ENCODE results near the gene RTEL1. TPM values are rescaled to one million over a fixed set of nuclear protein-coding genes. Genes with fewer than 3 reads are reported as not detected.

RTEL1 gene
- total RNA-seq, 4 donors from 2014 or later = 28.2 to 62.4 (median 46.7) TPM

DNA sequence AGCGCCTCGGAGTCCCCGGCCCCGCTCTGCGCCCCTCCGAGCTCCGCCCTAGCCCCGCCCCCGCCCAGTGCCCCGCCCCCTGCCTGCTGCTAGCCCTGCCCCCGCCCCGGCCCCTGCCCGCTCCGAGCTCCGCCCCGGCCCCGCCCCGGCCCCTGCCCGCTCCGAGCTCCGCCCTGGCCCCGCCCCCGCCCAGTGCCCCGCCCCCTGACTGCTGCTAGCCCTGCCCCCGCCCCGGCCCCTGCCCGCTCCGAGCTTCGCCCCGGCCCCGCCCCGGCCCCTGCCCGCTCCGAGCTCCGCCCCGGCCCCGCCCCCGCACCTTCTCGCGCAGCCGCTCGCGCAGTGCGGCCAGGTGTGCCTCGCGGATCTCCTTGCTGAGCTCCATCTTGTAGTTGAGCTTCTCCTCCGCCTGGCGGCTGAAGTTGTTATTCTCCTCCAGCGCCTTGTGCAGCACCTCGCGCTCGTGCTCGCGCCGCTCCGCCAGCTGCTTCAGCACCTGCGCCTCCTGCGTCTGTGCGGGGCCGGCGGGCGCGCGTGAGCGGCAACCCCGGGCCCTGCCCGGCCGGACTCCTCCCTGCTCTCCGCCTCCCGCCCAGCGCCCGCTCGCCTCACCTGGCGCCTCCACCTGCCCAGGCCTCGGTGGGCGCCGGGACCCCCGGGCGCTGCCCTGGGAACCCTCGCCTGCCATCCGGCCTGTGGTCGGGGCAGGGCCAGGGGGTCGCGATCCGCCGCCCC is 16.2 kb upstream of the RTEL1 start:
- WGBS, 2 donors = 4% methylated on average over 9 to 29 of the region's 86 CpGs
- H3K4me1 ChIP-seq = peaks cover 0 to 18% (median 4%) of the 10 kb centered on the region in 4 donors
- no peaks in the 10 kb centered on the region for H3K27me3 ChIP-seq
- peak overlapping the region in 3 of 4 donors; percentile 71 to 91 (median 80) for H3K27ac ChIP-seq
- DNase-seq (ENCODE audit: low spot score in 2 of 2) = peak; percentile 80 to 85
- TF ChIP-seq EP300 (IDR thresholded peaks at IDR 0.05) (no peak), POLR2A (IDR thresholded peaks at IDR 0.05) (no peak)
- TF ChIP-seq, protein P1, sequence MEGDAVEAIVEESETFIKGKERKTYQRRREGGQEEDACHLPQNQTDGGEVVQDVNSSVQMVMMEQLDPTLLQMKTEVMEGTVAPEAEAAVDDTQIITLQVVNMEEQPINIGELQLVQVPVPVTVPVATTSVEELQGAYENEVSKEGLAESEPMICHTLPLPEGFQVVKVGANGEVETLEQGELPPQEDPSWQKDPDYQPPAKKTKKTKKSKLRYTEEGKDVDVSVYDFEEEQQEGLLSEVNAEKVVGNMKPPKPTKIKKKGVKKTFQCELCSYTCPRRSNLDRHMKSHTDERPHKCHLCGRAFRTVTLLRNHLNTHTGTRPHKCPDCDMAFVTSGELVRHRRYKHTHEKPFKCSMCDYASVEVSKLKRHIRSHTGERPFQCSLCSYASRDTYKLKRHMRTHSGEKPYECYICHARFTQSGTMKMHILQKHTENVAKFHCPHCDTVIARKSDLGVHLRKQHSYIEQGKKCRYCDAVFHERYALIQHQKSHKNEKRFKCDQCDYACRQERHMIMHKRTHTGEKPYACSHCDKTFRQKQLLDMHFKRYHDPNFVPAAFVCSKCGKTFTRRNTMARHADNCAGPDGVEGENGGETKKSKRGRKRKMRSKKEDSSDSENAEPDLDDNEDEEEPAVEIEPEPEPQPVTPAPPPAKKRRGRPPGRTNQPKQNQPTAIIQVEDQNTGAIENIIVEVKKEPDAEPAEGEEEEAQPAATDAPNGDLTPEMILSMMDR (IDR thresholded peaks at IDR 0.05) = peak; percentile 6 to 74 (median 46)
- no peaks in the 10 kb centered on the region for H3K9me3 ChIP-seq
- H3K36me3 ChIP-seq = peaks cover 0 to 9% (median 0%) of the 10 kb centered on the region in 3 donors
- H3K4me3 ChIP-seq = peak overlapping the region; percentile 26 to 73 (median 50)

DNA sequence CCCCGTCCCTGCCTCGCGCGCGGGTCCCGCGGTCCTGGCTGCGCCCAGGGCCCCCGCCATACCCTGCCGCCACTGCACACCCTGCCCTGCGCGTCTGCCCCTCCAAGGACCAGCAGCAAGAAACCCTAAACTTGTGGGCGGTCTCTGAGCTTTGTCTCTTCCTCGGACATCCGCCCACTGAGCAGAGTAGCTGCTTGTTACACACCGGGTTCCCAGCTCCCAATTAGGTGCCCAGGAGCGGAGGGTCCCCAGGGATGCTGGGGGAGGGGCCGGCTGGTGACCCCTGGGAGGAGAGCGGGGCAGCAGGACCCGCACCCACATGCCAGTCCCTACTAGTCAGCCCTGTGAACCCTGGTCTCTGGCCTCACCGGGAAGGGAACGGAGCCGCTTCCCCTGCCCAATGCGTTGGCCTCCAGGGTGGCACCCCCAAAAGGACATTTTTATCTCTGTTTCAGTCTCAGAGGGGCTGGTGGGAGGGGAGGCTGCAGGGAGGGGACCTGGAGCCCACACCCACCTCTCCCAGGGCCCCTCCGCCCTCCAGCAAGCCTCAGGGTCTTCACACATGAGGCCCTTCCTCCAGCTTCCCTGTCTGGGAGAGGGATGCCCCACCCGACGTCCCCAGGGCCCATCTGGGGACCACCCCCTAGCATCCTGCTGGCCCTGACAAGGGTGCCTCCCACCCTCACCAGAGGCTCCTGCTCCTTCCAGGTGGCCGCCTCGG is 15.4 kb upstream of the RTEL1 start:
- no peak for DNase-seq (ENCODE audit: low spot score in 2 of 2)

DNA sequence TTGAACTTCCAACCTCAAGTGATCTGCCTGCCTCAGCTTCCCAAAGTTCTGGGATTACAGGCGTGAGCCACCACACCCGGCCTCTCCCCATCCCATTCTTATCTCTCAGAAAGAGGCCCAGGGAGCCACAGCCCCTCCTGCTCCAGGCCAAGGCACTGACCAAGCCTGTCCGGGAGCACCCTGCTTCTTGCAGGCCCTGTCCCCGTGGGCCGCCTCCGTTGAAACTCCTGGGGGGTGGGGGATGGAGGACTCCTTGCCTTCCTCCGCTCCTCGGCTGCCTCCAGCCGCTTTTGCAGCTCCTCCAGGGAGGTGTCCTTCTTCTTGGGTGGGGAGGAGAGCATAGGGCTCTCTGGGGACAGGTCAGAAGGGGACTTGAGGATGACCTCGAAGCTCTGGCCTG is 14.6 kb upstream of the RTEL1 start:
- Histone ChIP-seq H3K27ac (no peak overlapping the region), H3K4me3 (no peak overlapping the region), H3K4me1 (peaks cover 0 to 18% (median 4%) of the 10 kb centered on the region in 4 donors), H3K36me3 (peaks cover 0 to 9% (median 0%) of the 10 kb centered on the region in 3 donors), H3K27me3 (no peaks in the 10 kb centered on the region), H3K9me3 (no peaks in the 10 kb centered on the region)
- WGBS, 2 donors = 74 to 87% methylated on average over 9 to 10 of the region's 10 CpGs
- TF ChIP-seq EP300 (IDR thresholded peaks at IDR 0.05) (no peak), POLR2A (IDR thresholded peaks at IDR 0.05) (no peak)
- TF ChIP-seq, protein P1 (IDR thresholded peaks at IDR 0.05) = no peak
- no peak for DNase-seq (ENCODE audit: low spot score in 2 of 2)

More for the DNA sequence above, 15.4 kb upstream of the RTEL1 start:
- peak overlapping the region in 2 of 4 donors; percentile 72 to 73 for H3K27ac ChIP-seq
- no peaks in the 10 kb centered on the region for H3K27me3 ChIP-seq
- 45 to 65% methylated on average over 11 to 14 of the region's 29 CpGs for WGBS, 2 donors
- peak overlapping the region in 3 of 4 donors; percentile 34 to 66 (median 49) for H3K4me3 ChIP-seq
- peaks cover 0 to 18% (median 4%) of the 10 kb centered on the region in 4 donors for H3K4me1 ChIP-seq
- no peaks in the 10 kb centered on the region for H3K9me3 ChIP-seq
- TF ChIP-seq, protein P1 (IDR thresholded peaks at IDR 0.05) = no peak
- TF ChIP-seq EP300 (IDR thresholded peaks at IDR 0.05) (no peak), POLR2A (IDR thresholded peaks at IDR 0.05) (no peak)
- H3K36me3 ChIP-seq = peaks cover 0 to 9% (median 0%) of the 10 kb centered on the region in 3 donors

DNA sequence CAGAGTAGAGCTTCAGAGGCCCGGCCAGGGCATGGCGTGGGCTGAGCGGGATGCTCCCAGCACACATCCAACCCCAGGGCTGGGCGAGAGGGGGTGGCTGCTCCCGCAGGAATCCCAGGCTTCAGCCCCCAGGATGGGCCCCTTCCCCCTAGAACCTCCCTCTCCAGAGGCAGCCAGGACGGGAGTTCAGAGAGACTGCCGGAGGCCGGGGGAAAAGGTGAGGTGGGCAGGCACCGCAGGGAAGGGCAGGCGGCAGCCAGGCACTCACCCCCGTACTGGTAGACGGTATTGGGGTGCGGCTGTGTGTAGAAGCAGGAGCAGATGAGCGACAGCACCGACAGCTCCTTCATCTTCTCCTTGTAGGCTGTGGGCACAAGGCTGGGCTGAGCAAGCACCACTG is 14.2 kb upstream of the RTEL1 start:
- no peaks in the 10 kb centered on the region for H3K27me3 ChIP-seq
- no peaks in the 10 kb centered on the region for H3K9me3 ChIP-seq
- no peak overlapping the region for H3K4me3 ChIP-seq
- peaks cover 0 to 18% (median 4%) of the 10 kb centered on the region in 4 donors for H3K4me1 ChIP-seq
- H3K27ac ChIP-seq = no peak overlapping the region
- no peak for TF ChIP-seq EP300 (IDR thresholded peaks at IDR 0.05)
- TF ChIP-seq, protein P1 (IDR thresholded peaks at IDR 0.05) = no peak
- TF ChIP-seq POLR2A (IDR thresholded peaks at IDR 0.05) = no peak
- WGBS, 2 donors = 83 to 85% methylated on average over 15 of the region's 15 CpGs
- H3K36me3 ChIP-seq = peaks cover 0 to 9% (median 0%) of the 10 kb centered on the region in 3 donors
- no peak for DNase-seq (ENCODE audit: low spot score in 2 of 2)

DNA sequence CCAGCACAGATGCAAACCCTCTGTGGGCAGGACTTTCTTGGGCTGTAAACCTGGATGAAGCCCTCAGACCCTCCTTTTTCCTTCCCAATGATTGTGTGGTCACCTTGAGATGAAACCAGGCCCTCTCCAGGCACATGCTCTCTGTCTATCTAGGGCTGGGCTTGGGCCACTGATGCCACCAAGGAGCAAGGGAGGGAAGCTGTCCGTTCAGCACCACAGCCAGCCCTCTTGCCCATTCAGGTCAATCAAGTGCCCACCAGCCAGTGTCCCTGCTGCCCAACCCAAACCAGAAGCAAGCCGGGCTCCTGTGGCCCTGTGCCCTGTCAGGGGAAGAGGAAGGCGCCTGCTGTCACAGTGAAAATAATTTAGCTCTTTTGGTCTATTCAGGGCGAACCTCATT is 12.9 kb upstream of the RTEL1 start:
- peaks cover 0 to 18% (median 4%) of the 10 kb centered on the region in 4 donors for H3K4me1 ChIP-seq
- no peak for TF ChIP-seq POLR2A (IDR thresholded peaks at IDR 0.05)
- TF ChIP-seq, protein P1 (IDR thresholded peaks at IDR 0.05) = no peak
- DNase-seq (ENCODE audit: low spot score in 2 of 2) = no peak
- H3K27me3 ChIP-seq = no peaks in the 10 kb centered on the region
- peaks cover 0 to 9% (median 0%) of the 10 kb centered on the region in 3 donors for H3K36me3 ChIP-seq
- no peak overlapping the region for H3K4me3 ChIP-seq
- no peaks in the 10 kb centered on the region for H3K9me3 ChIP-seq
- 62 to 69% methylated on average over 4 of the region's 4 CpGs for WGBS, 2 donors
- no peak overlapping the region for H3K27ac ChIP-seq

Data from tibial nerve (tissue), 4 donors.